Stimulated activated effector memory CD8-positive, alpha-beta T cell treated with anti-CD3 and anti-CD28 coated beads, Interleukin-12 subunit alpha, Interleukin-12 subunit beta, amount 100 ng/mL, for 72 hours (primary cell): ENCODE measurements around the gene RAB23.
A peak's percentile ranks its signal among the peaks of the same experiment; 100 is the strongest.

ENCODE experiments used
- ATAC-seq: fragments of 150-1000 bp; cut with Tn5 transposase; 2 replicates; pipeline ENCODE4 v1.10.0; 2021
- DNase-seq, 2 donors: peaks; one replicate each; pipeline ENCODE4 v3.0.0; 2021 to 2022; ENCODE audit warnings: low spot score in 2 of 2
- H3K27ac Mint-ChIP-seq: one replicate; pipeline ENCODE4 v1.8.0; 2022; ENCODE audit warnings: mild to moderate bottlenecking, mixed read lengths
- H3K36me3 Mint-ChIP-seq: one replicate; pipeline ENCODE4 v1.8.0; 2022; ENCODE audit warnings: mild to moderate bottlenecking, mixed read lengths
- H3K4me1 Mint-ChIP-seq: one replicate; pipeline ENCODE4 v1.8.0; 2022; ENCODE audit warnings: mixed read lengths
- H3K4me3 Mint-ChIP-seq: one replicate; pipeline ENCODE4 v1.8.0; 2022; ENCODE audit warnings: mild to moderate bottlenecking, mixed read lengths
- H3K9me3 Mint-ChIP-seq: one replicate; pipeline ENCODE4 v1.8.0; 2022; ENCODE audit warnings: mixed read lengths

The RAB23 gene

GRCh38 chr6:57215260-57215659 lies 6.8 kb downstream of the RAB23 start:
- Mint-ChIP-seq H3K27ac (no peak overlapping the region), H3K4me3 (no peak overlapping the region), H3K36me3 (no peaks in the 10 kb centered on the region), H3K9me3 (no peaks in the 10 kb centered on the region), H3K4me1 (peaks cover 7% of the 10 kb centered on the region)
- ATAC-seq: no peak
- no peak for DNase-seq

- Mint-ChIP-seq H3K4me3 (no peak overlapping the region), H3K27ac (no peak overlapping the region), H3K4me1 (peaks cover 18% of the 10 kb centered on the region), H3K9me3 (no peaks in the 10 kb centered on the region), H3K36me3 (no peaks in the 10 kb centered on the region)
- ATAC-seq (no peak), DNase-seq (no peak)
Measured at GRCh38 chr6:57210060-57210459, 12.0 kb downstream of the RAB23 start.

DNA sequence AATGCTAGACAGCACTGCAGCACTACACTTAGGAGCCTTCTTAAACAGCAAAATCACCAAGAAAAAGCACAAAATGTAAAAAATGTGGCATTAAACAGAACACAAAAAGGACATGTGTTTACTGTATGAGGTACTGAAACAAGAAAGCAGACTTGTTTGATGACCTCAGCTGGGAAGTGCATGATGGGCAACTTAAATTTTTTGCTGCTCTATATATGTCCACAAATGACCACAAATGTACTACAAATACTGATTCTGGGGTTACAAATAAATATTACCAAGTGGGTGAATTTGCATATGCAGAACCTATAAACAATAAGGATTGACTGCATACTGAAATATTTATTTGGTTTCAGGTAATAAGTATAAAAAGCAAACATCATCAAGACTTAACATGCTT lies 13.1 kb downstream of the RAB23 start:
- H3K36me3 Mint-ChIP-seq: no peaks in the 10 kb centered on the region
- ATAC-seq: no peak

GRCh38 chr6:57207872-57208271 lies 14.2 kb downstream of the RAB23 start:
- peaks cover 18% of the 10 kb centered on the region for H3K4me1 Mint-ChIP-seq
- peak; percentile 94 for ATAC-seq
- no peak for DNase-seq
- H3K4me3 Mint-ChIP-seq: no peak overlapping the region
- no peaks in the 10 kb centered on the region for H3K36me3 Mint-ChIP-seq
- no peaks in the 10 kb centered on the region for H3K9me3 Mint-ChIP-seq
- H3K27ac Mint-ChIP-seq: no peak overlapping the region

More for the DNA sequence above, 13.1 kb downstream of the RAB23 start:
- H3K4me1 Mint-ChIP-seq: peaks cover 18% of the 10 kb centered on the region
- no peak overlapping the region for H3K4me3 Mint-ChIP-seq
- H3K27ac Mint-ChIP-seq: no peak overlapping the region
- no peaks in the 10 kb centered on the region for H3K9me3 Mint-ChIP-seq
- no peak for DNase-seq

GRCh38 chr6:57207141-57207540 lies 15.0 kb downstream of the RAB23 start:
- Mint-ChIP-seq H3K9me3 (no peaks in the 10 kb centered on the region), H3K4me3 (no peak overlapping the region), H3K4me1 (peaks cover 18% of the 10 kb centered on the region), H3K27ac (no peak overlapping the region), H3K36me3 (no peaks in the 10 kb centered on the region)
- ATAC-seq (peak; percentile 82), DNase-seq (no peak)

DNA sequence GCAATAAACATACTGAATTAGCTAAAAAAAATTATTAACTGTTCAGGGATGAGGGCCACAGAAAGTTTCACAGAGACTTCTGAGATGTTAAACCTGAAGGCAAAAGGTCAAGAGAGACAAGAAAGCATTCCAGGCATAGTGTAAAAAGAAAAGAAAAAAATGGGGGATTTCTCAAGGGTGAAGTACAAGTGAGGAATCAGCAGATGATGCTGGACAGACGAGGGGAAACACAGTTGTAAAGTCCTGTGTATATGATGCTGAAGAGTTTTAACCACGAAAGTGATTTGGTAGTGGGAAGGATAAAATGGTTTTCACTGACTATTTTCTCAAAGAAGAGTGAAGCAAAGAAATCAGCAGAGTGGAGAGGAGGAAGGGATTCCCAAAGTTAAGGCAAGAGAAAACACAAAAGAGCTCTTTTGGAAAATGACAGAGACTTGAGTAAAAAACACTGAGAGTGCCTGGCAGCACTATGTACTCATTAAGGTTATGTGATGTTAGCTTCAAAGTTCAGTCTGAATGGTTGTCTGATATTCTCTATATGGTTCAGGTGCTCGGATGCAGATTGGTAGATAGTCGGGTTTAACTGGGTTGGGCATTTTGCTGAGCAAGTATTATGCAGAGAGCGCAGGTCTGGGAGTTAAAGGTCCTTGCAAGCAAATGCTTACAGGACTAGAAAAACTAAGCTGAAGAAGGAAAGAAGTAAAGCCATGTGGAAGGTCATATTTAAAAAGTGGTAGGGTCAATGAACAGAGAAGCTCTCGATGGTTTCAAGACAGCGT lies 16.4 kb downstream of the RAB23 start:
- Mint-ChIP-seq H3K36me3 (no peaks in the 10 kb centered on the region), H3K4me3 (no peak overlapping the region), H3K4me1 (peaks cover 18% of the 10 kb centered on the region), H3K27ac (no peak overlapping the region), H3K9me3 (no peaks in the 10 kb centered on the region)
- DNase-seq (no peak), ATAC-seq (no peak)

DNA sequence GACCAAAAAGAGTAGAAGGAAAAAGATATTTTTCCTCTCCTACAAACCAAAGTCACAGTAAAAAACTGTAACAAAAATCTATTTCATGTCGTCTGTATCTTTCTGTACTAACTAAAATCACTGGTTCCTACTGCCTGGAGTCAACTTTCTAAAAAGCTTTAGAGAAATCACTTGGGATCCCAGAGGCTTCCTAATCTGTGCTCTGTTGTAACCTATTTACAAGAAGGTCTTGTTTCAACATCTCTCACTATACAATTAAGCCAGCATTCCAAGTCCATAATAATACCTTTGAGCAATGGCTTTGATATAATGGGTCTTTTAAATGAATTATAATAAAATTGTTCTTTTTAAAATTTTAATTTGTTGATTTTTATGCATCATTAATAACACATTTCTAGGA lies 20.4 kb downstream of the RAB23 start:
- no peaks in the 10 kb centered on the region for H3K36me3 Mint-ChIP-seq
- H3K27ac Mint-ChIP-seq: no peak overlapping the region
- no peak for DNase-seq
- H3K4me1 Mint-ChIP-seq: peaks cover 13% of the 10 kb centered on the region
- H3K4me3 Mint-ChIP-seq: no peak overlapping the region
- H3K9me3 Mint-ChIP-seq: no peaks in the 10 kb centered on the region
- ATAC-seq: no peak

GRCh38 chr6:57198926-57199636 lies 23.0 kb downstream of the RAB23 start:
- Mint-ChIP-seq H3K9me3 (no peaks in the 10 kb centered on the region), H3K4me1 (no peaks in the 10 kb centered on the region), H3K4me3 (no peak overlapping the region), H3K27ac (no peak overlapping the region), H3K36me3 (no peaks in the 10 kb centered on the region)
- no peak for DNase-seq
- no peak for ATAC-seq

- no peaks in the 10 kb centered on the region for H3K9me3 Mint-ChIP-seq
- no peak for DNase-seq
- ATAC-seq: no peak
- H3K27ac Mint-ChIP-seq: no peak overlapping the region
- no peak overlapping the region for H3K4me3 Mint-ChIP-seq
- H3K4me1 Mint-ChIP-seq: no peaks in the 10 kb centered on the region
- H3K36me3 Mint-ChIP-seq: peaks cover 14% of the 10 kb centered on the region
Measured at GRCh38 chr6:57195457-57195856, 26.6 kb downstream of the RAB23 start.

DNA sequence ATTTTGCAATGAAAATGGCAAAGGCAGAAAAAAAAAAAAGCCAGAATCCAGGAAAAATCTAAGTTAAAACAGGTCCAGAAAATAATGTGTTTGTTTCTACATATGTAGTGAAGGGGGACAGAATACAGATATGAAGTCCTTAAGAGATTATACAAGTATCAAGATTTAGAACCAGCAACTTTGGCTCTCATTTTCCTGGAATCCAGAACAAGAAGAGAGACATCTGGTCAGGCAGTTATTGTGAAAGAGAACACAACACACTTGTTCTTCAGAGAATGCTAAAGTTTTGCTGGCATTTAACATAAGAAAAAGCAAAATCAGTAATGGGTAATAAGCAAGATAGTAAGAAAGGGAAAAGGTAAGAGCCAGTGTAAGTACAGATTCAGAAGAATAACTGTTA lies 28.9 kb downstream of the RAB23 start:
- H3K27ac Mint-ChIP-seq: peak overlapping the region; percentile 23
- no peaks in the 10 kb centered on the region for H3K9me3 Mint-ChIP-seq
- no peak for DNase-seq
- peaks cover 14% of the 10 kb centered on the region for H3K36me3 Mint-ChIP-seq
- no peak overlapping the region for H3K4me3 Mint-ChIP-seq
- H3K4me1 Mint-ChIP-seq: no peaks in the 10 kb centered on the region
- no peak for ATAC-seq

- H3K4me3 Mint-ChIP-seq: no peak overlapping the region
- H3K27ac Mint-ChIP-seq: no peak overlapping the region
- peaks cover 22% of the 10 kb centered on the region for H3K36me3 Mint-ChIP-seq
- no peak for ATAC-seq
- H3K4me1 Mint-ChIP-seq: no peaks in the 10 kb centered on the region
- no peak for DNase-seq
- H3K9me3 Mint-ChIP-seq: no peaks in the 10 kb centered on the region
Measured at GRCh38 chr6:57190140-57190539, 32.0 kb downstream of the RAB23 start.

- H3K4me1 Mint-ChIP-seq: no peaks in the 10 kb centered on the region
- ATAC-seq (no peak), DNase-seq (no peak)
- H3K27ac Mint-ChIP-seq: no peak overlapping the region
- no peak overlapping the region for H3K4me3 Mint-ChIP-seq
- H3K9me3 Mint-ChIP-seq: no peaks in the 10 kb centered on the region
- peaks cover 47% of the 10 kb centered on the region for H3K36me3 Mint-ChIP-seq
Measured at GRCh38 chr6:57183336-57183735, 38.8 kb downstream of the RAB23 start.

DNA sequence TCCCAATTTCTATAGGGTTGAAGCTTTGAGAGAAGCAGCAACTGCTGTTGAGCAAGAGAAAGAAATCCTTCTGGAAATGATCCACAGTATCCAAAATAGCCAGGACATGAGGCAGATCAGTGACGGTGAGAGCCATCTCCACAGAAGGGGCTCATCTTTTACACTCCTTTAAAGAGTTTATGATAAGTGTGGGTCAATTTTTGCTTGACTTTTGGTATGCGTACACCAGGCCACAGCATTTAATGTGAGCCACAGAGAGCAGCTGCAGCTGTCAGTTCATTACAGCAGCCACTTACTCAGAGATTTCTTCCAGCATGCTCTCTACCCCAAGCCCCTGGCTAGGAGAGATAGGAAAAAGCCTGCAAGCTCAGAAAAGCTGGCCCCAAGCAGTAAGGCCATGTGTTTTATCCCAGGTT lies 40.1 kb downstream of the RAB23 start:
- no peak for DNase-seq
- Mint-ChIP-seq H3K4me3 (no peak overlapping the region), H3K36me3 (peaks cover 47% of the 10 kb centered on the region), H3K4me1 (no peaks in the 10 kb centered on the region), H3K9me3 (no peaks in the 10 kb centered on the region), H3K27ac (peak overlapping the region; percentile 86)
- no peak for ATAC-seq

GRCh38 chr6:57180596-57180995 lies 41.5 kb downstream of the RAB23 start:
- H3K4me3 Mint-ChIP-seq: no peak overlapping the region
- H3K36me3 Mint-ChIP-seq: peaks cover 44% of the 10 kb centered on the region
- DNase-seq: no peak
- no peak for ATAC-seq
- no peak overlapping the region for H3K27ac Mint-ChIP-seq
- H3K4me1 Mint-ChIP-seq: peaks cover under 1% of the 10 kb centered on the region
- H3K9me3 Mint-ChIP-seq: no peaks in the 10 kb centered on the region

- H3K9me3 Mint-ChIP-seq: no peaks in the 10 kb centered on the region
- H3K4me1 Mint-ChIP-seq: peaks cover 5% of the 10 kb centered on the region
- ATAC-seq: no peak
- DNase-seq: no peak
- H3K4me3 Mint-ChIP-seq: no peak overlapping the region
- H3K27ac Mint-ChIP-seq: no peak overlapping the region
- H3K36me3 Mint-ChIP-seq: peaks cover 28% of the 10 kb centered on the region
Measured at GRCh38 chr6:57177545-57178265, 44.4 kb downstream of the RAB23 start.
